A549 treated with ZK216348 at 1 μM for 4 hours (cell line): Measurements from ENCODE around the gene ZNF33B. TPM values are rescaled to one million over a fixed set of nuclear protein-coding genes. Genes with fewer than 3 reads are reported as not detected.

ENCODE experiments used
- total RNA-seq: library from RNA; stranded (reverse); fragments of 200-300 nt; extraction: Qiagen RNA extraction; gene quantifications from 5 replicates; pipeline ENCODE4 v1.2.3, GENCODE V29; 2022; ENCODE audit warnings: low read depth

Gene ZNF33B
- total RNA-seq, result 4.9 to 8.9 TPM (median 6.7 TPM) in 5 replicates

GRCh38 chr10:42638055-42638820, at the start of gene ZNF33B:
Gene ZNF33B, minus strand, starts transcription at chr10:42638570. Its CDS starts 1,642 bp downstream, at chr10:42636928.

Other genes with a start within 250 kb of the ZNF33B start
- 22.7 to 30.2 TPM (median 23.8 TPM) in 5 replicates for gene BMS1, start 144.2 kb upstream of the ZNF33B start, total RNA-seq